ENCODE data around the gene IL10.

DNA sequence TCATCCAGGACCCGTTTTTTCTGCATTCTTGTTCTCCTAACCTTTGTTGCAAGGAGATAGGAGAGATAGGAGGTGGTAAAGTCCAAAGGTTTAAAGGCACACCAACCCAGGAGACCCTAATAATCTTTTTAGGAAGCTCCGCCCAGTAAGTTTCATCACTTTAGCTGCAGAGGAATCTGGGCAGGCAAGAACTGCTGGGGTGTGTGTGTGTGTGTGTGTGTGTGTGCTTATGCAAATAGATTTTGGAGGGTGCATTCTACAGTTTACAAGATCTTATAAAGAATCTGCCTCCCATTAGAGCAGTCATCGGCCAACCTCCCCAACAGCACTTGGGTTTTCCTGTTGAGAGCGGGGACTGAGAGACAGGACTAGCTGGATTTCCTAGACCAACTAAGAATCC lies 3.9 kb upstream of the IL10 start:
- TF ChIP-seq, protein P1, sequence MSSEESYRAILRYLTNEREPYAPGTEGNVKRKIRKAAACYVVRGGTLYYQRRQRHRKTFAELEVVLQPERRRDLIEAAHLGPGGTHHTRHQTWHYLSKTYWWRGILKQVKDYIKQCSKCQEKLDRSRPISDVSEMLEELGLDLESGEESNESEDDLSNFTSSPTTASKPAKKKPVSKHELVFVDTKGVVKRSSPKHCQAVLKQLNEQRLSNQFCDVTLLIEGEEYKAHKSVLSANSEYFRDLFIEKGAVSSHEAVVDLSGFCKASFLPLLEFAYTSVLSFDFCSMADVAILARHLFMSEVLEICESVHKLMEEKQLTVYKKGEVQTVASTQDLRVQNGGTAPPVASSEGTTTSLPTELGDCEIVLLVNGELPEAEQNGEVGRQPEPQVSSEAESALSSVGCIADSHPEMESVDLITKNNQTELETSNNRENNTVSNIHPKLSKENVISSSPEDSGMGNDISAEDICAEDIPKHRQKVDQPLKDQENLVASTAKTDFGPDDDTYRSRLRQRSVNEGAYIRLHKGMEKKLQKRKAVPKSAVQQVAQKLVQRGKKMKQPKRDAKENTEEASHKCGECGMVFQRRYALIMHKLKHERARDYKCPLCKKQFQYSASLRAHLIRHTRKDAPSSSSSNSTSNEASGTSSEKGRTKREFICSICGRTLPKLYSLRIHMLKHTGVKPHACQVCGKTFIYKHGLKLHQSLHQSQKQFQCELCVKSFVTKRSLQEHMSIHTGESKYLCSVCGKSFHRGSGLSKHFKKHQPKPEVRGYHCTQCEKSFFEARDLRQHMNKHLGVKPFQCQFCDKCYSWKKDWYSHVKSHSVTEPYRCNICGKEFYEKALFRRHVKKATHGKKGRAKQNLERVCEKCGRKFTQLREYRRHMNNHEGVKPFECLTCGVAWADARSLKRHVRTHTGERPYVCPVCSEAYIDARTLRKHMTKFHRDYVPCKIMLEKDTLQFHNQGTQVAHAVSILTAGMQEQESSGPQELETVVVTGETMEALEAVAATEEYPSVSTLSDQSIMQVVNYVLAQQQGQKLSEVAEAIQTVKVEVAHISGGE (tag by site-specific recombination; conservative IDR thresholded peaks at IDR 0.05; ENCODE audit: low read depth) = no peak
- TF ChIP-seq, protein P2, sequence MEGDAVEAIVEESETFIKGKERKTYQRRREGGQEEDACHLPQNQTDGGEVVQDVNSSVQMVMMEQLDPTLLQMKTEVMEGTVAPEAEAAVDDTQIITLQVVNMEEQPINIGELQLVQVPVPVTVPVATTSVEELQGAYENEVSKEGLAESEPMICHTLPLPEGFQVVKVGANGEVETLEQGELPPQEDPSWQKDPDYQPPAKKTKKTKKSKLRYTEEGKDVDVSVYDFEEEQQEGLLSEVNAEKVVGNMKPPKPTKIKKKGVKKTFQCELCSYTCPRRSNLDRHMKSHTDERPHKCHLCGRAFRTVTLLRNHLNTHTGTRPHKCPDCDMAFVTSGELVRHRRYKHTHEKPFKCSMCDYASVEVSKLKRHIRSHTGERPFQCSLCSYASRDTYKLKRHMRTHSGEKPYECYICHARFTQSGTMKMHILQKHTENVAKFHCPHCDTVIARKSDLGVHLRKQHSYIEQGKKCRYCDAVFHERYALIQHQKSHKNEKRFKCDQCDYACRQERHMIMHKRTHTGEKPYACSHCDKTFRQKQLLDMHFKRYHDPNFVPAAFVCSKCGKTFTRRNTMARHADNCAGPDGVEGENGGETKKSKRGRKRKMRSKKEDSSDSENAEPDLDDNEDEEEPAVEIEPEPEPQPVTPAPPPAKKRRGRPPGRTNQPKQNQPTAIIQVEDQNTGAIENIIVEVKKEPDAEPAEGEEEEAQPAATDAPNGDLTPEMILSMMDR (tag by site-specific recombination; IDR thresholded peaks at IDR 0.05) = no peak
- TF ChIP-seq YY1 (tag by site-specific recombination; IDR thresholded peaks at IDR 0.05) (no peak), ZNF292 (tag by site-specific recombination; IDR thresholded peaks at IDR 0.05; ENCODE audit: borderline replicate concordance, low read depth) (no peak), ZNF140 (tag by site-specific recombination; IDR thresholded peaks at IDR 0.05) (no peak), SCRT1 (tag by site-specific recombination; IDR thresholded peaks at IDR 0.05; ENCODE audit: borderline replicate concordance) (no peak), KLF8 (tag by site-specific recombination; IDR thresholded peaks at IDR 0.05) (no peak)
- TF ChIP-seq, protein P3, sequence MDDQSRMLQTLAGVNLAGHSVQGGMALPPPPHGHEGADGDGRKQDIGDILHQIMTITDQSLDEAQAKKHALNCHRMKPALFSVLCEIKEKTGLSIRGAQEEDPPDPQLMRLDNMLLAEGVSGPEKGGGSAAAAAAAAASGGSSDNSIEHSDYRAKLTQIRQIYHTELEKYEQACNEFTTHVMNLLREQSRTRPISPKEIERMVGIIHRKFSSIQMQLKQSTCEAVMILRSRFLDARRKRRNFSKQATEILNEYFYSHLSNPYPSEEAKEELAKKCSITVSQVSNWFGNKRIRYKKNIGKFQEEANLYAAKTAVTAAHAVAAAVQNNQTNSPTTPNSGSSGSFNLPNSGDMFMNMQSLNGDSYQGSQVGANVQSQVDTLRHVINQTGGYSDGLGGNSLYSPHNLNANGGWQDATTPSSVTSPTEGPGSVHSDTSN (CRISPR knock-in tag; IDR thresholded peaks at IDR 0.05) = no peak
